ENCODE measurements around the gene GLYATL1. TPM values are rescaled to one million over a fixed set of nuclear protein-coding genes. Genes with fewer than 3 reads are reported as not detected.

The GLYATL1 gene
- polyA plus RNA-seq, 2 of the 4 experiments (the other 2 are of a cell fraction), result 0.10 TPM; not detected in 1

DNA sequence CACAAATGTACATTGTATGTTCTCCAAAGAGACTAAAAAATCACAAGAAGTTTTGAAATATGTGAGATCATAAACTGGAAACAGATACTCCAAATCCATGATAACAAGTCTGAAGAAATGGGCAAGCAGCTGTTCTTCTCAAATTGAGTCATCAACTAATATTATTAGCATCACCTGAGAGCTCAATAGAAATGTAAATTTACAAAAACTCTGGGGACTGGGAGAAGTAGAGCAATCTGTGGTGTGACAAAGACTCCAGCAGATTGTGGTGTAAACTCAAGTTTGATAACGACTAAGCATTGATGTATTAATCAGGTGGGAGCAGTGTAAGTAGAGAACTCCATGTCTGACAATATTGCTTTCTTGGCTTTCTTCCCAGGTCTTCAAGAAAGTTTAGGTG, 53.2 kb downstream of the GLYATL1 start:
- 0% methylated on average over 1 of the region's 1 CpG for WGBS (ENCODE audit: missing lambda C conversion rate)
- H3K9me3 ChIP-seq, result no peaks in the 10 kb centered on the region
- ChIA-PET CTCF (no interaction called here), POLR2A (no interaction called here)
- ATAC-seq (no peak), FAIRE-seq (no peak), DNase-seq (ENCODE audit: low read depth in 1 of 2, low spot score in 1 of 2) (no peak)
- H3K4me2 ChIP-seq, result no peak overlapping the region
- TF ChIP-seq ZSCAN20 (CRISPR knock-in tag; IDR thresholded peaks at IDR 0.05), result no peak
- TF ChIP-seq, protein P1, sequence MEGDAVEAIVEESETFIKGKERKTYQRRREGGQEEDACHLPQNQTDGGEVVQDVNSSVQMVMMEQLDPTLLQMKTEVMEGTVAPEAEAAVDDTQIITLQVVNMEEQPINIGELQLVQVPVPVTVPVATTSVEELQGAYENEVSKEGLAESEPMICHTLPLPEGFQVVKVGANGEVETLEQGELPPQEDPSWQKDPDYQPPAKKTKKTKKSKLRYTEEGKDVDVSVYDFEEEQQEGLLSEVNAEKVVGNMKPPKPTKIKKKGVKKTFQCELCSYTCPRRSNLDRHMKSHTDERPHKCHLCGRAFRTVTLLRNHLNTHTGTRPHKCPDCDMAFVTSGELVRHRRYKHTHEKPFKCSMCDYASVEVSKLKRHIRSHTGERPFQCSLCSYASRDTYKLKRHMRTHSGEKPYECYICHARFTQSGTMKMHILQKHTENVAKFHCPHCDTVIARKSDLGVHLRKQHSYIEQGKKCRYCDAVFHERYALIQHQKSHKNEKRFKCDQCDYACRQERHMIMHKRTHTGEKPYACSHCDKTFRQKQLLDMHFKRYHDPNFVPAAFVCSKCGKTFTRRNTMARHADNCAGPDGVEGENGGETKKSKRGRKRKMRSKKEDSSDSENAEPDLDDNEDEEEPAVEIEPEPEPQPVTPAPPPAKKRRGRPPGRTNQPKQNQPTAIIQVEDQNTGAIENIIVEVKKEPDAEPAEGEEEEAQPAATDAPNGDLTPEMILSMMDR (IDR thresholded peaks at IDR 0.05), result no peak
- no peak for TF ChIP-seq RARB (CRISPR knock-in tag; IDR thresholded peaks at IDR 0.05)
- TF ChIP-seq HOXB13 (CRISPR knock-in tag; IDR thresholded peaks at IDR 0.05; ENCODE audit: low read depth), result no peak
- no peak for TF ChIP-seq RAD21 (conservative IDR thresholded peaks at IDR 0.05 in 1 of 2, IDR thresholded peaks at IDR 0.05 in 1 of 2)
- no peak for TF ChIP-seq HEYL (CRISPR knock-in tag; IDR thresholded peaks at IDR 0.05)
- no peak for TF ChIP-seq EHF (CRISPR knock-in tag; IDR thresholded peaks at IDR 0.05)
- TF ChIP-seq HDAC2 (IDR thresholded peaks at IDR 0.05), result no peak
- TF ChIP-seq TP53 (CRISPR knock-in tag; IDR thresholded peaks at IDR 0.05), result no peak
- TF ChIP-seq FOSB (CRISPR knock-in tag; IDR thresholded peaks at IDR 0.05), result no peak
- no peak for TF ChIP-seq SREBF2 (IDR thresholded peaks at IDR 0.05)
- no peak for TF ChIP-seq NPAS2 (CRISPR knock-in tag; IDR thresholded peaks at IDR 0.05; ENCODE audit: borderline replicate concordance)
- TF ChIP-seq CEBPB (IDR thresholded peaks at IDR 0.05), result no peak
- TF ChIP-seq RNF2 (IDR thresholded peaks at IDR 0.05; ENCODE audit: borderline replicate concordance, low read depth), result no peak
- TF ChIP-seq CHD2 (IDR thresholded peaks at IDR 0.05; ENCODE audit: low read length, partially characterized antibody), result no peak
- no peak for TF ChIP-seq EHMT2 (IDR thresholded peaks at IDR 0.05; ENCODE audit: low read depth)
- TF ChIP-seq, protein P2, sequence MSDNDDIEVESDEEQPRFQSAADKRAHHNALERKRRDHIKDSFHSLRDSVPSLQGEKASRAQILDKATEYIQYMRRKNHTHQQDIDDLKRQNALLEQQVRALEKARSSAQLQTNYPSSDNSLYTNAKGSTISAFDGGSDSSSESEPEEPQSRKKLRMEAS (IDR thresholded peaks at IDR 0.05), result no peak
- TF ChIP-seq, protein P3, sequence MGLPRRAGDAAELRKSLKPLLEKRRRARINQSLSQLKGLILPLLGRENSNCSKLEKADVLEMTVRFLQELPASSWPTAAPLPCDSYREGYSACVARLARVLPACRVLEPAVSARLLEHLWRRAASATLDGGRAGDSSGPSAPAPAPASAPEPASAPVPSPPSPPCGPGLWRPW (IDR thresholded peaks at IDR 0.05), result no peak
- H3K27ac ChIP-seq, result no peak overlapping the region
- H3K4me1 ChIP-seq, result no peaks in the 10 kb centered on the region
- H3K4me3 ChIP-seq, result no peak overlapping the region

DNA sequence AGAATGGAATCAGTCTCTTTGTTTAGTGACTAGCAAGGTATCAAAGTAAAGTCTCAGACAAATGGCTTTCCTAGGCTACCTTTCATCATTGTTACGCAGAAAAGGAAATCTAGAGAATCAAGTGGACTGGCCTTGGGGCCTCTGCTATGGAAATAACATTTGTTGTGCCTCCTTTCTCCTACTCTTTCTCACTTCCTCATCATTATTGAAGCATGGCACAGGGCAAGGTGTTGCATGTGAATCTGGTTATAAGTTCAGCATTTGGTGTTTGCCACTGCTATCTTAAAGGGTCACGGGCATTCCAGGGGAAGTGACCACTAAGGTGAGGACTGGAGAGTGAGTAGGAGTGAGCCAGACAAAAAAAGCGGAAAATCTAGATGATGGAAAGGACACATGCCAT, 54.9 kb downstream of the GLYATL1 start:
- Histone ChIP-seq H3K27ac (no peak overlapping the region), H3K4me2 (no peak overlapping the region), H3K4me3 (no peak overlapping the region), H3K4me1 (no peaks in the 10 kb centered on the region), H3K9me3 (no peaks in the 10 kb centered on the region)
- WGBS (ENCODE audit: missing lambda C conversion rate), result 2% methylated on average over 3 of the region's 3 CpGs
- FAIRE-seq (no peak), ATAC-seq (no peak), DNase-seq (ENCODE audit: low read depth in 1 of 2, low spot score in 1 of 2) (no peak)
- POLR2A ChIA-PET, result no interaction called here
- no peak for TF ChIP-seq PHF8 (IDR thresholded peaks at IDR 0.05; ENCODE audit: borderline replicate concordance, low read depth)
- TF ChIP-seq, protein P4, sequence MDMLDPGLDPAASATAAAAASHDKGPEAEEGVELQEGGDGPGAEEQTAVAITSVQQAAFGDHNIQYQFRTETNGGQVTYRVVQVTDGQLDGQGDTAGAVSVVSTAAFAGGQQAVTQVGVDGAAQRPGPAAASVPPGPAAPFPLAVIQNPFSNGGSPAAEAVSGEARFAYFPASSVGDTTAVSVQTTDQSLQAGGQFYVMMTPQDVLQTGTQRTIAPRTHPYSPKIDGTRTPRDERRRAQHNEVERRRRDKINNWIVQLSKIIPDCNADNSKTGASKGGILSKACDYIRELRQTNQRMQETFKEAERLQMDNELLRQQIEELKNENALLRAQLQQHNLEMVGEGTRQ (IDR thresholded peaks at IDR 0.05), result no peak
- no peak for TF ChIP-seq HDAC2 (IDR thresholded peaks at IDR 0.05)
- no peak for TF ChIP-seq POLR2AphosphoS2 (conservative IDR thresholded peaks at IDR 0.05; ENCODE audit: low read length)
- no peak for TF ChIP-seq FOXS1 (CRISPR knock-in tag; IDR thresholded peaks at IDR 0.05)
- no peak for TF ChIP-seq FOSL2 (IDR thresholded peaks at IDR 0.05)
- no peak for TF ChIP-seq FOSL2 (CRISPR knock-in tag; IDR thresholded peaks at IDR 0.05)
- no peak for TF ChIP-seq EP300 (IDR thresholded peaks at IDR 0.05)
- TF ChIP-seq, protein P5, sequence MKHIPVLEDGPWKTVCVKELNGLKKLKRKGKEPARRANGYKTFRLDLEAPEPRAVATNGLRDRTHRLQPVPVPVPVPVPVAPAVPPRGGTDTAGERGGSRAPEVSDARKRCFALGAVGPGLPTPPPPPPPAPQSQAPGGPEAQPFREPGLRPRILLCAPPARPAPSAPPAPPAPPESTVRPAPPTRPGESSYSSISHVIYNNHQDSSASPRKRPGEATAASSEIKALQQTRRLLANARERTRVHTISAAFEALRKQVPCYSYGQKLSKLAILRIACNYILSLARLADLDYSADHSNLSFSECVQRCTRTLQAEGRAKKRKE (CRISPR knock-in tag; IDR thresholded peaks at IDR 0.05; ENCODE audit: low read depth), result no peak
- TF ChIP-seq, protein P6, sequence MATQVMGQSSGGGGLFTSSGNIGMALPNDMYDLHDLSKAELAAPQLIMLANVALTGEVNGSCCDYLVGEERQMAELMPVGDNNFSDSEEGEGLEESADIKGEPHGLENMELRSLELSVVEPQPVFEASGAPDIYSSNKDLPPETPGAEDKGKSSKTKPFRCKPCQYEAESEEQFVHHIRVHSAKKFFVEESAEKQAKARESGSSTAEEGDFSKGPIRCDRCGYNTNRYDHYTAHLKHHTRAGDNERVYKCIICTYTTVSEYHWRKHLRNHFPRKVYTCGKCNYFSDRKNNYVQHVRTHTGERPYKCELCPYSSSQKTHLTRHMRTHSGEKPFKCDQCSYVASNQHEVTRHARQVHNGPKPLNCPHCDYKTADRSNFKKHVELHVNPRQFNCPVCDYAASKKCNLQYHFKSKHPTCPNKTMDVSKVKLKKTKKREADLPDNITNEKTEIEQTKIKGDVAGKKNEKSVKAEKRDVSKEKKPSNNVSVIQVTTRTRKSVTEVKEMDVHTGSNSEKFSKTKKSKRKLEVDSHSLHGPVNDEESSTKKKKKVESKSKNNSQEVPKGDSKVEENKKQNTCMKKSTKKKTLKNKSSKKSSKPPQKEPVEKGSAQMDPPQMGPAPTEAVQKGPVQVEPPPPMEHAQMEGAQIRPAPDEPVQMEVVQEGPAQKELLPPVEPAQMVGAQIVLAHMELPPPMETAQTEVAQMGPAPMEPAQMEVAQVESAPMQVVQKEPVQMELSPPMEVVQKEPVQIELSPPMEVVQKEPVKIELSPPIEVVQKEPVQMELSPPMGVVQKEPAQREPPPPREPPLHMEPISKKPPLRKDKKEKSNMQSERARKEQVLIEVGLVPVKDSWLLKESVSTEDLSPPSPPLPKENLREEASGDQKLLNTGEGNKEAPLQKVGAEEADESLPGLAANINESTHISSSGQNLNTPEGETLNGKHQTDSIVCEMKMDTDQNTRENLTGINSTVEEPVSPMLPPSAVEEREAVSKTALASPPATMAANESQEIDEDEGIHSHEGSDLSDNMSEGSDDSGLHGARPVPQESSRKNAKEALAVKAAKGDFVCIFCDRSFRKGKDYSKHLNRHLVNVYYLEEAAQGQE (IDR thresholded peaks at IDR 0.05), result no peak
- CTCF ChIA-PET, result no interaction called here

Measured in A549 (cell line).